Bone marrow (tissue), 2 donors: ENCODE data around the gene KLHL25.

Source experiments
- DNase-seq, 2 donors: peaks; one replicate each; lab custom pipeline; 2025; lab: John Stamatoyannopoulos, UW

Gene KLHL25

DNA sequence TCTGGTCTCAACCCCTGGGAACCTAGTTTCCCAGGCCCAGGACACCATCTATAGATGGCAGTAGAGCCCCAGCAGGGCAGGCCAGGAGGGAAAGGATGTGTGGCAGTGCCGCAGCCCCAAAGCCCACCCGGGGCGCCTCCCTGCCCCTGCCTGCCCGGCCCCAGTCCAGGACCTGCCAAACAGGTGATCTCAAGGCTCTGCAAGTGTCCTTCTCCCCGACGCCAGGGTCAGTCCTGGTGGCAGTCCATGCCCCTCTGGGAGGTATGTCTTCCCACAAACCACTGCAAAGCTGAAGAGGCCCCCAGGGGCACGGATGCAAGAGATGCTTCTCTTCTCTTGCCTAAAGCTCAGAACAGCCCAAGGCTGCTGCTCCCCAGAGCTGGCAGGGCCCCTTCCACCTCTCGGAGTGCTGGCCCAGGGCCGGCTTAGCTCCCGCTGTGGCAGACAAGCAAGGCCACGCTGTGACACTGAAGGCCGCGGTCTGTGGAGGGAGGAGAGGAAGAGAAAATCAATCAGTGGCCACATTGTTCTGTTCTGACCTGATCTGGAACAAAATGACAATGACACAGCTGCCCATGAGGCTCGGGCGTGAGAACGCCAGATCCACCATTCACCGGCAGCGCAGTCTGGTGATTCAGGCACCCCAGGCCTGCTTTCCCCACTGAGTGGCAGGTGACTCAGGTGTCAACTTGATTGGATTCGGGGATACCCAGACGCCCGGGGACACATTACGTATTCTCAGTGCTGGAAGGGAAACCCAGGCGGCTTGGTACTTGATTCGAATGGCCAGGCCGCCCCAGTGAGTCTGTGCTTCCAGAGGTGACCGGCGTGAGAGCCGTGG is 34.0 kb downstream of the KLHL25 start:
- DNase-seq, result no peak

DNA sequence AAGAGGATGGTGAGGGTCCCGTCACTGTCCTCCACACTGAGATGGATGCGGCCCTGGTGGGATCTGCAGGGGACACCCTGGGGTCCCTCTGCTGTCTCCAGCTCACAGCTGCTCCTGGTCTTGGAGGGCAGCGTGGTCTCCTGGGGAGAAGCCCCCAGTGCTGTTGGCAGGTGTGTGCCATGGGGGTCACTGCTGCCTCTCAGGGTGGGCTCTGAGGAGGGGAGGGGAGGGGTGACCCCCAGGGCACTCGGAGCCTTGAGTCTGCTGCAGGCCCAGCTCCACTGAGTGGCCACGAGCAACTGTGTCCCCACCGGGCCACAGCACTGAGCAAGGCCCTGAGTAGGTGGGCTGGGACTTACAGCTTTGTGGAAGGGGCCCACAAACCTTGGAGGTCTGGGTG is 34.7 kb downstream of the KLHL25 start:
- DNase-seq, result no peak

DNA sequence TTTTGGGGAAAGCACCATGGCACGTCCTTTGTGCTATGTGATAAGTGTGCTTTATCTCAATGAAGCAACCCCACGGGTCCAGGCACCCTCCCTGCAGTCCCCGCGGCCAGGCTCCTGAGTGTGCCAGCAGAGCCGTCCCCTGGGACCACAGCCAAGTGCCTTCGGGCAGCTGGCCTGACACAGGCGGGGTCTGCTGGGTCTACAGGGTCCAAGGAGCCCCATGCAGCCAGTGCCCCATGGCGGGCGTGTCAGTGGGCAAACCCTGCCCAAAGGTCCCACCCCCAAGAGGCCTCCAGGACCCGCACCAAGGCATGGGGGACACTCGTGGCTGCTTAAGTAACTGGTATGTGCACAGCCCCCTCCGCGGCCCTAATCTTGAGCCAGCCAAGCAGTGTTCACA is 35.3 kb downstream of the KLHL25 start:
- DNase-seq, result no peak

DNA sequence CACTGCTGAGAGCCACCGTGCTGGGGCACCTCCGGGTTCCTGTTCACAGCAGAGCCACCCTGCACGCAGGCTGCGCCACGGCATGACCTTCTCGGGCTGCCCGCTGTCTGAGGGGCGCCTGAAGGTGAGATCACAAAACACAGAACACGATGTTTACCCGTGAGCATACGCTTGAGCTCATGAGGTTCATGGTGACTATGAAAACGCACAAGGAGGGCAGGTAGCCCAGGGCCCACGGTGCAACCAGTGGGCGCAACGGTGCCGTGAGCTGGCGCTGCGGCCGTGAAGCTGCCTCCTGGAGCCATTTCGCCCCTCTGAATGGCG is 36.1 kb downstream of the KLHL25 start:
- no peak for DNase-seq

DNA sequence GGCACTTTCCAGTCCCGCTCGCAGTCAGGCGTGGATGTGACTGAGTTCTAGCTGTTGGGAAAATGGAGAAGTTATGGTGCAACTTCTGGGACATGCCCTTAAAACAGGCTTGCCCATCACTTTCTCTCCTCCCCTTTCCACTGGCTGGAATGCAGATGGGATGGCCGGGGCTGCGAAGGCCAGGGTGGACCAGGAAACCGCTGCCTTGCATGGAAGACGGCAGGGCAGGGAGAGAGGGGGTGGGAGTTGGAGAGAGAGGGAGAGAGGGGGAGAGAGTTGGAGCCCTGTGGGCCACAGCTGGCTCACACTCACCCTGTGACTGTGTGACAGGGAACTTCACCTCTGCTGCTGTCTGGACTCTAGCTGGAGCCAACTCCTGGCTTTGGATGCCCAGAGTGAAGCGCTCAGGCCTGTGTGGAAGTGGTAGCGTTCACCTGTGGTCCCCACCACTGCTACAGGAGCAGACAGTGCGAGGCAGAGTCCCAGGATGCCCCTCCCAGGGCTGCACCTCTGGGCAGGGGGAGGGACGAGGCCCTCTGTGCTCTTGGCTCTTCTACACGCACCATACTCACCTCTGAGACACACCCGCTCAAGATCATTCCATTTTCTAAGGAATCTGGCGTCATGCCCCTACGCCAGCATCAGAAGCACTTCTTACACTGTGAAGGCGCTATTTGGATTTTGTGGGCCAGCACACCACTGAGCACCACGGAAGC is 36.6 kb downstream of the KLHL25 start:
- DNase-seq, result no peak

DNA sequence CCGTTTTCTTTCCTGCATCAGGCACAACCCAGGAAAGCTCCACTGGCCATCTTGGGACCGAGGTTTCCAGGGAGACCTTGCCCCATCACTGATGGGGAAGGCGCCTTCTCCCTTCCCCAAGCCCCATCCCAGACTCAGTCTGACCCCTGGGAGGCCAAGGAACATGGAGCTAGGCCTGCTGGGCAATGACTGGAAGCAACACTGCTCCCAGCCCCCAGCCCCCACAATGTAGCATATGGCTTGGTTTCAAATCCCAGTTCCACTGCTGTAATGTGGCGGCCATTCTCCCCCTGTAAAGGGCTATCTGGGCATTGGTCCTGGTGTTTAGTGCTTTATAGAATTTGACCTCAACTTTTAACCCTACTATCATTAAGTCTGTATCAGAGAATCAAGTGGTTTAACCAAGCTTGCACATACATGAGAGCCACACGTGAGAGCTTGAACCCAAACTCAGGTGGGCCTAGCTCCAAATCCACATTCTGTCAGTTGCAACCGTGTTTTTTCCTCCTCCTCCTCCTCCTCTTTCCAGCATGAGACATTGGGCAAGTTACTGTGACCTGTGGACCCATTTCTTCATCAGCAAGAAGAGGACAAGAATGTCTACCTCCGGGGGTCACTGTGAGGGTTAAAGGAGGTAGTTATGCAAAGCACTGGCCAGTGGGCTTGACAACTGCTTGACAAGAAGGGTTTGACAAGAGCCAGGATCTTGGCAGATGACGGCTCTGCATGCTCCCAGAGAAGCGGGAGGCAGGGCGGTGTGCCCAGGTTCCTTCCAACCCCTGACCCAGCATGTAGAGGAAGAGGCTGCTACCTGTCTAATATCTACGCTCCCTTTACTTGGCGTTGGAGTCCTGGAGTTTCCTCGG is 37.4 kb downstream of the KLHL25 start:
- DNase-seq, result no peak

DNA sequence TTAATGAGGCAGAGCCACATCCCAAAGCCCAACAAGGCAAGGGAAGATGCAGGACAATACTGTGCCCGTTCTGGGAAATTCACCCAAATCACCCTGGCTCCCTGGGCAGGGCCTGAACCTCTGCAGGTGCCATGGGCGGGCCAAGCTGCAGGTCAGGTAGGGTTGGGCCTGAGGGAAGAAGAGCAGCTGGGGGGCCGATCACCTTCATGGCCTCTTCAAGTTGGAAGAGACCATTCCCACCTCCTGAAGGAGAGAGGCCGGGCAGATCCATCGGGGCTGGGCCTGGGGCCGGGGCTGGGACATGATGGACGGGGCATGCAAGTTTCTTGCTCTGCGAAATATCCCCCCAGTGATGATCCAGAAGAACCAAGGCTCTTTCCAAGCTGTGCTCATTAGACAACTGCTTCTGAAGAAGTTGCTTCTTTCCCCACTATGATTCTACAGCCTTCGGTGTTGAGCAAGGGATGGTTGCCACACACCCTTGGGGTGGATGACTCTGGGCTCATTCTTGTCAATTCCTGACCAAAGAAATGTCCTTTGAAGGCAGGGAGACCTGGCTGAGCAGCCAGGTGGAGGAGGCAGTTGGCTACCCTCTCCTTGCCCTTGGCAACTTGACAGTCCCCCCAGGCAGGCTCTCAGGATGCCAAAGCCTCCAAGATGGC is 38.2 kb downstream of the KLHL25 start:
- no peak for DNase-seq

DNA sequence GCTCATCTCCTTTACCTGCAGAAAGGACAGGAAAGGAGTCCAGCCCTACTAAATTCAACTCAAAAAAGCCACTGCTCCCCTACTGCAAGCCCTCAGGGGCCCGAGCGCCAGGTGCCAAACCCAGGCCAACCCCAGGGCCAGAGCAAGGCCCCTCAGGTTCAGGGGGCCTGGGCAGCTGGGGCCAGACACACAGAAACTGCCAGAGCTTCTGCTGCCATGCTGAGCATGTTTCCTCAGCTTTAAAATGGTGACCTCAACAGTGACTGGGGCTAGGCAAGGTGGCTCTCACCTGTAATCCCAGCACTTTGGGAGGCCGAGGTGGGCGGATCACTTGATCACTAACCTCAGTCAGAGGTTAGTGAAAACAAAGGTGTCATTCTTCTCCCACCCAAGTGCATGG is 38.8 kb downstream of the KLHL25 start:
- no peak for DNase-seq

DNA sequence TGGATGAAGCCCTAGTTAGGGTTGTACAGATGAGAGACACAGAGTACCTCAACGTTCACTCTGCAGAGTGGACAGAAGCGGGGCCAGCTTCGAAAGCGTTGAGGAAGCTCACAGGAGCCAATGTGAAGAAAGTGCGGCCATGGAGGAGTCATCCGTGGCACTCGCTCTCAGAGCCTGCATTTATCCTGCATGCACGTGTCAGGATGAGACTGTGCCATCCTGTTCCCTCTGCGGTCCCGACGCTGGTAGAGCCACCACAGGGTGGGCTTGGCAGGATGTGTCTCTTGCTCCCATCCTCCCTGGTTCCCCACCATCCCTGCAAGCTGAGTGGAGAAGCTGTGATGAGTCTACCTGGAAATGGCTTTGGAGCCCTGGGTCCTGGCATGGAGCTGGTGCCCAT is 39.3 kb downstream of the KLHL25 start:
- DNase-seq, result no peak

DNA sequence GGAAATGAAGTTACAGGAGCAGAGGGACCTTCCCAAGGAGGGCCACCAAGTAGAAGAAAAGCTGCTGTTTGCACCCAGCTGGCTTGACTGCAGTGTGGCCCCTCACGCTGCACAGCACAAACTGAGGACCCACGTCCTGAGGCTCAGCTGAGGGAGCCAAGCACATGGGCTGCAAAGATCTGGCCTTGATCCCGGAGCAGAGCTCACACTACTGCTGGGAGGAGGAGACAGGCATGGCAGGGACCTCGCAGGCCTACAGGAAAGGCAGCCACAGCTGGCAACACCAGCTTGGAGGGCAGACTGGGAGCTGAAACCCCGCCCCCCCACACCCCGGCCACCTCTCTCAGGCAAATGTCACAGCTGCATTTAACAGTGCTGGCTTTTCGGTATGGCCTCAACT is 39.7 kb downstream of the KLHL25 start:
- DNase-seq, result no peak

DNA sequence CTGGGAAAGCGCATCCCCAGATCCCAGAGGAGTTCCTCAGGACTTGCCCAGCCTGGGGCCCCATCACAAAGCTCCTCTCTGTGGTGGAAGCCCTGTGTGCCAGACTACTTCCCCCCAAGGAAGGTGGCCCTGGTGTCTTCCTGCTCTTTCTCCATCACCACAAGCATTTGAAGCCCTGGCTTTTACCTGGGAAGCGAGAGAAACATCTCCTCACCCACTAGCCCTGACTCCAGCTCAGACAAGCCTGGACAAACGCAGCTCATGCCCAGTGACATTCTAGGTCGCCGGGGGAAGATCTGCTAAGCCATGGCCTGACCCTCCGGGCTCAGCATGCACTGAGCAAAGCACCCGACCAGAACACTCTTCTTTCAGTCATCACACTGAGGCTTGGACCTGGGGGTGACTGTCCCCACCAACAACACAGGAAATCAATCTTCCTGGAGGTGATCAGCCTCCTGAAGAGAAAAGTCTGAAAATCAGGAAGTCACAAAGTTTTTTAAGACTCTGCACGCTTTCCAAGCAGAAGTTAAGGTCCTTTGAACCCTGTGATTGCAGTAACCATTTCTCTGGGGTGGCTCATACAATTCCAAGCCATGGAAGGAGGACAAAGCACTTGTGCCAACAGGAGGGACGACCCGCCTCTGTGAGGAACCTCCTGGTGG is 40.8 kb downstream of the KLHL25 start:
- no peak for DNase-seq

DNA sequence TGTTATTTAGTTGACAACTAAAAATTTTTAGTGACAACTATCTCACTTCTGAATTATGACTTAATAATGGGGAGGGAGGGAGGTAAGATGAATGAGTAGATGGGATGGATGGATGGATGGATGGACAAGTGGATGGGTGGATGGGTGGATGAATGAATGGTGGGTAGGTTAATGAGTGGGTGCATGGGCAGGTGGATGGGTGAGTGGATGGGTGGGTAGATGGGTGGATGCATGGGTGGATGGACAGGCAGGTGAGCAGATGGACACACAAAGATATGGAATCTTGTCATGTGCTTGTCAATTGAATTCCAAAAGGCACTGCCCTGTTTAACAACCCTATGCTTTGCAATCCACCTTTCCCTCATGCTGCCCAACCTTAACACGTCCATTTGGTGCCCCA is 41.5 kb downstream of the KLHL25 start:
- no peak for DNase-seq

DNA sequence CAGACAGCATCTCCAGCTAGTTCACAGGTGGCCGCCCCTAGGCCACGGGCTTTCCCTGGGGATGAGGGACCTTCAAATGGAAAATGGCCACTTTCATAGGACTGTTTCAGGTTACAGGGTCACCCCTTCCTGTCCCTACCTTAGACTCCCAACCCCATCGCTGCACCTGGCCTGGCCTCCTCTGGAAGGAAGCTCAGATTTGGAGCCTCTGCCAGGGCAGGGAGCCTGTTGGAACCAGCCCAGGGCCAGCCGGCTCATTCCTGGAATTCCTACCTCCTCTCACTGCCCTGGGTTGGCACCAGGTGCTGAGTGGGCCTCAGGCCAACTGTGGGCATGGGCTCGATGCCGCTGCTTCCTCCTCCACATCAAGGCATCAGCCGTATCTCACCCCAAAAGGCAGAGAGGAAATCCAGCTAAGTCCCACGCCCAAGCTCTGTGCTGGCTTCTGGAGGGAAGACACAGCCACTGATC is 42.2 kb downstream of the KLHL25 start:
- DNase-seq, result no peak

DNA sequence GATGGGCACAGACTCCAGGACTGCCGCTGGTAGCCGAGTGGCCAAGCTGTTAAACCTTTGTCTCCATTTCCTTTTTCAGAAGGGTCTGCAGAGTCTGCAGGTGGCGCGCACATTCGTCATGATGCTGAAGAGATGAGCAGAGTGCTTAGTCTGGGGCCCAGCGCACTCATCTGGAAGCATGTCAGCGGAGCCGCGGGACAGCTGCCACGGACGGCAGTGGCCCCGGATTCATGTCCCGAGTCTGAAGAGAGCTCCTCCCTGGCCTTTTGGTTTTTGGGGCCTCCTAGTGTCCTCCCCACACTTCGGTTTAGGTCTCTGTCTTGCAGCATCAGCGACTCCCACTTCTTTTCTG is 42.6 kb downstream of the KLHL25 start:
- no peak for DNase-seq

DNA sequence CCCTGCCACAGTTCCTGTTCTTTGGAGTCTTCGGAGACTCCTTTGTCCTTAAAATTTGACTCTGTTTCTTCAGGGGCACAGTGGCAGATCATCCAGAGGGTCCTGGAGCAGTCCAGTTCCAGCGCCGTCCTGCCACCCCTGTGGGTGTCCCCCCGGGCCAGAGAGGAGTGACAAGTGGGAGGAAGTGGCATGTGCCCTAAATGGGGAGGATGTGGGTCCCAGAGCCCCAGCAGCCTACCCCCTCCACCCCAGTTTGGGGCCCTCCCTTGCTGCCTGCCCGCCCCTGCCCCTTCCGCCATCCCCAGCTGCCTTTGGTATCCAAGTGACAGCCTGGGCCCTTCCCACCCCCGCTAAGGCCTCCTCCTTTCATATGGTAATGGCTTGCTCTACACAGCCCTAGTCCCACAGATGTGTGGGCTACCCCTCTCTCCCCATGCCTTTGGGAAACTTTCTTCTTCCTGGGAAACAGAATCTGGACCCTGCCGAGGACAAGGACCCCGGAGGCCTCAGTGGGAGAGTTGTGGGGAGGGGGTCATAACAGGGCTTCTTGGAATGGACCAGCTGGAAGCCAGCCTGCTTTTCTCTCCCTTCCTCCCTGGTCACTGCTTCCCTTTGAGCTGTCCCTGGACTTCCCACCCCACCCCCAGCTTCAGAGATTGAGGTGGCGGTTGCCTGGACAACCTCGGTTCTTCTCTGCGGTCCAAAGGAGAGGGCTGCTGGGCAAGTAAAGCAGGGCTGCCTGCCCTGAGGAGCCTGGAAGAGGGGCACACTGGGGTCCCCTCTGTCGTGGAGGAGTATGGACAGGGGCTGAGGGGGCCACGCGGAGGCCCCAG is 43.2 kb downstream of the KLHL25 start:
- no peak for DNase-seq

DNA sequence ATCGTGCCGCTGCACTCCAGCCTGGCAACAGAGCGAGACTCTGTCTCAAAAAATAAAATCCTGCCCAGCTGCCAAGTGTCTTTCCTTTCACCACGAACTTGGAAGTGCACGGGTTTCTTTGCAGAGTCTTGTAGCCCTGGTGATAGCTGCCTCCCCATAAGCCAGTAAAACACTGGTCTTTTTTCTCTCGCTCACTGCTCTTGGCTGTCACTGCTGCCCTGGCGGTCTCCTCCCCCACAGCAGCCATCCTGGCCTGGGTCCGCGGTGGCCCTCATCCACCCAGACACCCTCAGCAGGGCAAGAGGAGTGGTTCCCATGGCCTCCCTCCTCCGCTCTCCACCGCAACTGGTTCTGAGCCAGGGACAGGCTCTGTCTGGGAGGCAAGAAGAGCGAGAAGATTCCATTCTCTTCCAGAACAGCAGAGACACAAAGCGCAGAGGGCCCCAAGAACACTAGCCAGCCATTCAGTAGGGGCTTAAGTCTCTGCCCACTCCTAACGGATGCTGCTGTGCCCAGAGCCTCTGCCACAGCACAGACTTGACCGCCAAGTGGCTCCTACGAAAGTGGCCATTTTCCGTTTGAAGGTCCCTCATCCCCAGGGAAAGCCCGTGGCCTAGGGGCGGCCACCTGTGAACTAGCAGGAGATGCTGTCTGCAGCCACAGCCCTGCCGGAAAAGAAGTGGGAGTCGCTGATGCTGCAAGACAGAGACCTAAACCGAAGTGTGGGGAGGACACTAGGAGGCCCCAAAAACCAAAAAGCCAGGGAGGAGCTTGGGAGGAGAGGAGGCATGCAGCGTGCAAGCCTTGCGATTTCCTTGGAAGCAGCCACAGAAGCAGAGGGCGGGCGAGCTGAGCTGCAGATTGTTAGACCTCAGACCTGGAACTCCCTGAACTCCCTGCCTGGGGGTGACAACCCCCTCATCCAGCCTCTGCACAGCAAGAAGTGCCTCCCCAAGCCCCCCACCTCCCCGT is 44.1 kb downstream of the KLHL25 start:
- DNase-seq, result no peak

DNA sequence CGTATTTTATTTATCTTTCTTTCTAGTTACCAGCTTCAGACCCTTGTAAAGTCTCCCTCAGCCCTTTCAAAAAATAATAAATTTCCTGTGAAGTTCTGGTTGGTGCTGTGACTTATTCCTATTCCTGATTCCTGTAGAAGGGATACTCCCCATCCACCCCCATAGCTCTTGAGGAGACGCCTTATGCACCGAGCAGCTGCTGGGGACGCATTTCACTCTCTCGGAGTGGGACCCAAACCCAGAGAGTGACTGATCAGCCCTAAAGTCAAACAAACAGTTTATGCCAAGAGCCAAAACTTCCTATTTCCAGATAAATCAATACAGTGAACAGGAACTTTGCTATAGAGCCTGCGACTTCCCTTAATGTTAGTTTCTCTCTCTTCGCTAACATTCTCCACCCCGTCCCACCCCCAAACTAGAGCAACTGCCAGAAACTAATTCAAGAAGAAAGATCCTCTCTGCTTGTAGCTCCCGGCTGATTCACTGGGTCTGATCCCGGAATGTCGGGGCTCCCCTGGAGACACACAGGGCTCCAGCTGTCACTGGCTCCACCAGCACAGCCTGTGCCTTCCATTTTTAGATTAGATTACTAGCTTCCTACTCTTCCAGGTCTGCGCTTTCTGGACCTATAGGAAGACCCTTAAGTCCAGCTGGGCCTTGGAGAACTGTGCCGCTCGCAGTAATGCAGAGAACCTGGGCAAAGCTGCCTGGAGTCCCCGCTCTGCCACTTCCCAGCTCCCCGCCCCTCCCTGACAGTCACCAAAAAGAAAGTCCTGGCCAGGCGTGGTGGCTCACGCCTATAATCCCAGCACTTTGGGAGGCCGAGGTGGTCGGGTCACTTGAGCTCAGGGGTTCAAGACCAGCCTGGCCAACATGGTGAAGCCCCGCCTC is 45.2 kb downstream of the KLHL25 start:
- no peak for DNase-seq

DNA sequence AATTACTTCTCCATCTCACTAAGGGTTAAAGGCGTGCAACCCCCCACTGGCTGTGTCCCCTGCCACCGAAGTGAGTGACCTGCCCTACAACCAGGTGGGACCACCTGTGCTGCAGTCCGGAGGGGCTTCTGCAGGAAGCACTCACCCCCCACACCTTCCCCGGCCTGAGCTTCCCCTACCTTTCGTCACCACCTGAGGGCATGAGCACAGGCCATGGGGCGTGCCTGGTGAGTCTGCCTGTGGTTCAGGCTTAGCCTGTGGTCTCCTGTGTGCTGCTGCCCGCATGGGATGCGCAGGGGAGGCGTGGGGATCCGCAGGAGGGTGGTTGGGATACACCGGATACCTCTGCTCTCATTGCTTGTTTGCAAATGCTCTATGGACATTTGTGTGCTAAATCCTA is 46.0 kb downstream of the KLHL25 start:
- DNase-seq, result no peak

DNA sequence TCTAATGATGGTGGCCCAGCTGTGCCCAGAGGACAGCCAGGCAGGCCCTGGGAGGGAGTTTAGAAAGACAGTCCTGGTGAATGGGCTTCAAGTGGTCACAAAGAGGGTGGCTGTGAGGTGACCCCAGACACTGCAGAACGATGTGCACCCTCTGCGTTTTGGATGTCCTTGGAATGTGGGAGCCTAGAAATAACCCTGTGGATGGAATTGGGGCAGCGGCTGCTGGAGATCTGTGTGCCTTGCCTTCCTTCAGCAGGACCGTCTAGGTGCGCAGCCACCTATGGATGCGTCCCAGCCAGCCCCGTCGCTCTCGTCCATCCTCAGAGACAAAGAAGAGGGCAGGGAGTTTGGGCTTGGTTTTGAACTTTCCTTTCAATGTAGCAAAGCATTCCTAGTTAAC is 46.5 kb downstream of the KLHL25 start:
- DNase-seq, result no peak
